H1 (cell line): Measurements from ENCODE around the gene MUC22. TPM values are rescaled to one million over a fixed set of nuclear protein-coding genes. Genes with fewer than 3 reads are reported as not detected.

Experiments
- CHD7 ChIP-seq: fragments of 300-600 bp; sonication (generic); IDR thresholded peaks from 2 replicates; pipeline ENCODE4 v1.7.1; 2012; ENCODE audit warnings: low read length, moderate library complexity, mild to moderate bottlenecking, inconsistent platforms; ENCODE audit not compliant: insufficient replicate concordance
- polyA plus RNA-seq, 7 experiments: library from polyadenylated mRNA; depleted of rRNA in 3 of 7; stranded (reverse) in 5 of 7; unstranded in 2 of 7; fragments of >200 nt in 5 of 7; fragments of 200-250 nt in 2 of 7; gene quantifications; 1 replicate in 5 of 7; 2 replicates in 1 of 7; 4 replicates in 1 of 7; pipeline versions ENCODE4 v1.2.1 to v1.2.3, GENCODE V29; 2011 to 2013; ENCODE audit warnings: missing spikeins in 2 of 7, mixed read lengths in 2 of 7
- total RNA-seq: library from RNA; stranded (reverse); fragmentation: NEBNext Ultra II Directional; extraction: Animal tissue kit (Norgen Biotek cat#: 25700); gene quantifications from 2 replicates; pipeline ENCODE4 v1.2.1, GENCODE V29; 2021

MUC22 gene
- total and polyA plus RNA-seq, 2 of the 8 experiments (the other 6 are each of a cell fraction or from before 2014, with no cell fraction given): 0.02 TPM; not detected in 1

- no peak for TF ChIP-seq CHD7
These were observed 28.3 kb downstream of the MUC22 start (continued) for GRCh38 chr6:31038559-31038958.
